K562 (cell line): ENCODE data around the gene DCAF11. TPM values are rescaled to one million over a fixed set of nuclear protein-coding genes. Genes with fewer than 3 reads are reported as not detected.

Source experiments
- CUX1 ChIP-seq: fragments of 200-800 bp; sonication (Bioruptor generic); IDR thresholded peaks from 2 replicates; pipeline ENCODE4 v1.6.1; 2016; ENCODE audit warnings: missing genetic modification characterization, missing compliant biosample characterization
- ELK3 ChIP-seq: fragments of 450-650 bp; formaldehyde crosslinking; IDR thresholded peaks from 2 replicates; pipeline ENCODE4 v1.4.0; 2020; ENCODE audit warnings: mild to moderate bottlenecking
- EP400 ChIP-seq: fragments of 450-650 bp; IDR thresholded peaks from 2 replicates; pipeline ENCODE4 v1.6.1; 2017; ENCODE audit warnings: antibody characterized with exemption, mild to moderate bottlenecking, moderate library complexity
- HDAC6 ChIP-seq: IDR thresholded peaks from 2 replicates; pipeline ENCODE4 v1.6.1; 2012; ENCODE audit warnings: low read depth, mild to moderate bottlenecking, control low read depth, inconsistent platforms, low read length, moderate library complexity
- MLLT1 ChIP-seq, 2 experiments: fragments of 450-650 bp; IDR thresholded peaks; 2 replicates each; pipeline ENCODE4 v1.6.1; 2016
- POU5F1 ChIP-seq: fragments of 150-350 bp; IDR thresholded peaks from 2 replicates; pipeline ENCODE4 v1.6.1; 2014; ENCODE audit warnings: borderline replicate concordance, low read length, low read depth, mild to moderate bottlenecking; ENCODE audit not compliant: partially characterized antibody
- ZBTB49 ChIP-seq: sonication (generic); formaldehyde crosslinking; IDR thresholded peaks from 2 replicates; pipeline ENCODE4 v1.8.0; 2022; ENCODE audit warnings: missing genetic modification reagents, mild to moderate bottlenecking, borderline replicate concordance
- ZKSCAN3 ChIP-seq: fragments of 250-450 bp; sonication (Bioruptor Pico); IDR thresholded peaks from 2 replicates; pipeline ENCODE4 v1.4.0; 2020
- ZNF174 ChIP-seq: fragments of 250-450 bp; sonication (Bioruptor Pico); IDR thresholded peaks from 2 replicates; pipeline ENCODE4 v1.4.0; 2020; ENCODE audit warnings: mild to moderate bottlenecking
- ZNF280A ChIP-seq: fragments of 450-650 bp; IDR thresholded peaks from 2 replicates; pipeline ENCODE4 v1.6.1; 2018; ENCODE audit warnings: mild to moderate bottlenecking, low read depth; ENCODE audit not compliant: partially characterized antibody
- ZNF395 ChIP-seq: fragments of 200-800 bp; sonication (Bioruptor generic); IDR thresholded peaks from 2 replicates; pipeline ENCODE4 v1.6.1; 2017; ENCODE audit warnings: missing genetic modification characterization, missing compliant biosample characterization
- ZNF445 ChIP-seq: fragments of 250-450 bp; sonication (Bioruptor Pico); IDR thresholded peaks from 2 replicates; pipeline ENCODE4 v1.4.0; 2020; ENCODE audit warnings: low read depth, mild to moderate bottlenecking, moderate library complexity
- polyA plus RNA-seq, 8 experiments: library from polyadenylated mRNA; depleted of rRNA in 4 of 8; stranded (reverse) in 5 of 8; unstranded in 3 of 8; fragments of >200 nt; fragmentation: Nextera tagmentation in 2 of 8; fragmentation: Illumina TruSeq in 1 of 8; extraction: Ambion mirVana in 2 of 8; extraction: Trizol in 1 of 8; gene quantifications; 2 replicates each; pipeline versions ENCODE4 v1.2.1 to v1.2.3, GENCODE V29; 2011 to 2014; ENCODE audit warnings: inconsistent platforms in 1 of 8, missing spikeins in 1 of 8
- total RNA-seq, 7 experiments: library from RNA; depleted of rRNA in 6 of 7; stranded (reverse); fragments of >200 nt in 6 of 7; fragmentation: Illumina TruSeq in 2 of 7; extraction: Trizol in 2 of 7; gene quantifications; 2 replicates each; pipeline versions ENCODE4 v1.2.1 to v1.2.3, GENCODE V29; 2011 to 2021; ENCODE audit warnings: low replicate concordance in 1 of 7

The DCAF11 gene
- total and polyA plus RNA-seq, 9 of the 15 experiments (the other 6 are each of a cell fraction or from before 2014, with no cell fraction given), result 8.5 to 46.2 (median 36.4) TPM

GRCh38 chr14:24114532-24115421, at the start of gene DCAF11, which contains the start of gene NRL (continued):
- TF ChIP-seq MLLT1 (IDR thresholded peaks at IDR 0.05), result peak in 1 of 2 experiments; percentile 84; a peak in 1 of 4 replicates
- no peak for TF ChIP-seq CUX1 (CRISPR knock-in tag)
- no peak for TF ChIP-seq ZNF280A
- no peak for TF ChIP-seq ELK3 (CRISPR knock-in tag)
- no peak for TF ChIP-seq POU5F1
- TF ChIP-seq ZKSCAN3, result no peak
- TF ChIP-seq HDAC6, result no peak
- no peak for TF ChIP-seq ZNF445 (CRISPR knock-in tag)
- peak; percentile 62; the same call in 1 of the 2 replicates for TF ChIP-seq ZNF395 (CRISPR knock-in tag)
- no peak for TF ChIP-seq ZBTB49
- TF ChIP-seq EP400, result peak; percentile 99
- no peak for TF ChIP-seq ZNF174
